Right cardiac atrium (tissue), 5 donors: ENCODE results near the gene LIFR. TPM values are rescaled to one million over a fixed set of nuclear protein-coding genes. Genes with fewer than 3 reads are reported as not detected.

Experiments
- ATAC-seq, 2 donors: fragments of 200-7000 bp; cut with Tn5 transposase; one replicate each; pipeline versions ENCODE4 v1.8.0 to v1.9.1; 2020; ENCODE audit warnings: moderate library complexity in 2 of 2, mild to moderate bottlenecking in 1 of 2
- DNase-seq, 3 donors: peaks; one replicate each; pipeline ENCODE4 v3.0.0-alpha.2; 2020
- H3K27ac ChIP-seq: one replicate; pipeline ENCODE4 v1.5.1; 2013; ENCODE audit warnings: mild to moderate bottlenecking, low read length, control low read depth, moderate library complexity
- H3K27me3 ChIP-seq: one replicate; pipeline ENCODE4 v1.6.1; 2013; ENCODE audit not compliant: control insufficient read depth, insufficient read depth
- H3K4me1 ChIP-seq: one replicate; pipeline ENCODE4 v1.6.1; 2013; ENCODE audit warnings: low read length; ENCODE audit not compliant: control insufficient read depth, insufficient read depth
- H3K4me3 ChIP-seq: one replicate; pipeline ENCODE4 v1.5.1; 2013; ENCODE audit warnings: low read length, control low read depth
- H3K9me3 ChIP-seq: one replicate; pipeline ENCODE4 v1.6.1; 2013; ENCODE audit warnings: low read length; ENCODE audit not compliant: control insufficient read depth
- WGBS: extraction: QIAGEN DNeasy Blood & Tissue Kit; methylation state at CpG from one replicate; pipeline ENCODE4 v1.1.7; 2013; 5-methylcytosine and 5-hydroxymethylcytosine counted together
- intact Hi-C, 4 donors: fragments of 100-400 bp; cut with DNase I; formaldehyde crosslinking; loops; one replicate each; pipeline versions ENCODE4 v1.11.0 to v1.14.0; 2022 to 2023
- polyA plus RNA-seq: library from polyadenylated mRNA; stranded (reverse); fragments of 200-250 nt; gene quantifications from one replicate; pipeline ENCODE4 v1.2.3, GENCODE V29; 2013
- total RNA-seq, 4 donors: library from RNA; stranded (reverse); fragmentation: NEBNext Ultra II Directional; extraction: Animal tissue kit (Norgen Biotek cat#: 25700); gene quantifications; one replicate each; pipeline ENCODE4 v1.2.1, GENCODE V29; 2021
- donor health status: healthy with polysubstance abuse.
- donor health status: DM: no; HTN: yes; CAD: no.
- donor health status: DM: no; HTN: no; CAD: no.
- donor health status: DM: no; HTN: yes; CAD: no; lungs with severe emphysema.
- donor health status: DM: yes; HTN: yes; CAD: no.

LIFR gene
- total and polyA plus RNA-seq, 5 donors, result 16.8 to 66.9 (median 63.1) TPM

- intact Hi-C loops, result no loop called here
- no peak overlapping the region for H3K27ac ChIP-seq
- DNase-seq (no peak), ATAC-seq (no peak)
- peaks cover 30% of the 10 kb centered on the region for H3K4me1 ChIP-seq
- H3K9me3 ChIP-seq, result peaks cover 4% of the 10 kb centered on the region
- 86% methylated on average over 3 of the region's 3 CpGs for WGBS
- no peaks in the 10 kb centered on the region for H3K27me3 ChIP-seq
- no peak overlapping the region for H3K4me3 ChIP-seq
These were observed 19.5 kb downstream of the LIFR start for GRCh38 chr5:38536968-38537367.

GRCh38 chr5:38535845-38536244 is 20.6 kb downstream of the LIFR start:
- Histone ChIP-seq H3K4me1 (peaks cover 30% of the 10 kb centered on the region), H3K4me3 (no peak overlapping the region), H3K27me3 (no peaks in the 10 kb centered on the region), H3K9me3 (peaks cover 4% of the 10 kb centered on the region), H3K27ac (no peak overlapping the region)
- intact Hi-C loops, result no loop called here
- DNase-seq (no peak), ATAC-seq (no peak)
- WGBS, result 49% methylated on average over 2 of the region's 2 CpGs

GRCh38 chr5:38535248-38535750 is 21.1 kb downstream of the LIFR start:
- H3K4me1 ChIP-seq, result peaks cover 28% of the 10 kb centered on the region
- DNase-seq, result no peak
- H3K9me3 ChIP-seq, result peaks cover 6% of the 10 kb centered on the region
- no peak for ATAC-seq
- peak overlapping the region; percentile 46 for H3K27ac ChIP-seq
- H3K27me3 ChIP-seq, result no peaks in the 10 kb centered on the region
- 54% methylated on average over 4 of the region's 4 CpGs for WGBS
- no peak overlapping the region for H3K4me3 ChIP-seq
- intact Hi-C loops, result no loop called here

GRCh38 chr5:38534156-38534453 is 22.3 kb downstream of the LIFR start:
- Histone ChIP-seq H3K27me3 (no peaks in the 10 kb centered on the region), H3K4me1 (peaks cover 25% of the 10 kb centered on the region), H3K4me3 (no peak overlapping the region), H3K9me3 (peaks cover 6% of the 10 kb centered on the region), H3K27ac (no peak overlapping the region)
- no peak for ATAC-seq
- intact Hi-C loops, result no loop called here
- no peak for DNase-seq
- 77% methylated on average over 1 of the region's 1 CpG for WGBS

GRCh38 chr5:38533286-38534155 is 22.9 kb downstream of the LIFR start:
- Histone ChIP-seq H3K27me3 (no peaks in the 10 kb centered on the region), H3K27ac (no peak overlapping the region), H3K4me1 (peaks cover 23% of the 10 kb centered on the region), H3K9me3 (peaks cover 6% of the 10 kb centered on the region), H3K4me3 (no peak overlapping the region)
- intact Hi-C loops, result no loop called here
- no peak for ATAC-seq
- DNase-seq, result no peak
- 70% methylated on average over 8 of the region's 8 CpGs for WGBS

GRCh38 chr5:38532165-38532669 is 24.2 kb downstream of the LIFR start:
- H3K4me1 ChIP-seq, result peaks cover 24% of the 10 kb centered on the region
- H3K9me3 ChIP-seq, result peaks cover 6% of the 10 kb centered on the region
- H3K27me3 ChIP-seq, result no peaks in the 10 kb centered on the region
- H3K27ac ChIP-seq, result peak overlapping the region; percentile 84
- peak overlapping the region; percentile 12 for H3K4me3 ChIP-seq
- intact Hi-C loops, result no loop called here
- DNase-seq (no peak), ATAC-seq (peak; percentile 50 to 66)
- 48% methylated on average over 9 of the region's 9 CpGs for WGBS

- no peak overlapping the region for H3K27ac ChIP-seq
These were observed 24.9 kb downstream of the LIFR start for GRCh38 chr5:38531518-38531917.

GRCh38 chr5:38529955-38530646 is 26.3 kb downstream of the LIFR start:
- Histone ChIP-seq H3K4me1 (peaks cover 15% of the 10 kb centered on the region), H3K27me3 (no peaks in the 10 kb centered on the region), H3K9me3 (peaks cover 6% of the 10 kb centered on the region), H3K27ac (no peak overlapping the region), H3K4me3 (no peak overlapping the region)
- peak in 1 of 3 donors; percentile 69 for DNase-seq
- WGBS, result 55% methylated on average over 4 of the region's 4 CpGs
- intact Hi-C loops, result no loop called here
- ATAC-seq, result peak; percentile 63 to 71

More at GRCh38 chr5:38531518-38531917, 24.9 kb downstream of the LIFR start:
- H3K4me1 ChIP-seq, result peaks cover 22% of the 10 kb centered on the region
- no peak overlapping the region for H3K4me3 ChIP-seq
- DNase-seq, result no peak
- ATAC-seq, result no peak
- intact Hi-C loops, result no loop called here
- H3K9me3 ChIP-seq, result peaks cover 6% of the 10 kb centered on the region
- 91% methylated on average over 3 of the region's 3 CpGs for WGBS
- no peaks in the 10 kb centered on the region for H3K27me3 ChIP-seq

- WGBS, result 52% methylated on average over 3 of the region's 3 CpGs
- Histone ChIP-seq H3K27me3 (no peaks in the 10 kb centered on the region), H3K9me3 (peaks cover 6% of the 10 kb centered on the region), H3K4me3 (no peak overlapping the region), H3K4me1 (peaks cover 11% of the 10 kb centered on the region), H3K27ac (no peak overlapping the region)
- no peak for DNase-seq
- ATAC-seq, result no peak
- intact Hi-C loops, result no loop called here
These were observed 28.2 kb downstream of the LIFR start for GRCh38 chr5:38528162-38528703.

- Histone ChIP-seq H3K4me3 (no peak overlapping the region), H3K27me3 (no peaks in the 10 kb centered on the region), H3K4me1 (peaks cover 9% of the 10 kb centered on the region), H3K27ac (no peak overlapping the region), H3K9me3 (peaks cover 6% of the 10 kb centered on the region)
- WGBS, result 53% methylated on average over 2 of the region's 2 CpGs
- no peak for DNase-seq
- ATAC-seq, result peak in 1 of 2 donors; percentile 52
- intact Hi-C loops, result no loop called here
These were observed 29.0 kb downstream of the LIFR start for GRCh38 chr5:38527475-38527874.

GRCh38 chr5:38524022-38524421 is 32.4 kb downstream of the LIFR start:
- DNase-seq (no peak), ATAC-seq (no peak)
- H3K4me3 ChIP-seq, result no peak overlapping the region
- H3K4me1 ChIP-seq, result peaks cover 4% of the 10 kb centered on the region
- intact Hi-C loops, result no loop called here
- WGBS, result 88% methylated on average over 3 of the region's 3 CpGs
- H3K27ac ChIP-seq, result no peak overlapping the region
- no peaks in the 10 kb centered on the region for H3K27me3 ChIP-seq
- H3K9me3 ChIP-seq, result peaks cover 5% of the 10 kb centered on the region
